ENCODE data around the gene EBI3. TPM values are rescaled to one million over a fixed set of nuclear protein-coding genes. Genes with fewer than 3 reads are reported as not detected.

EBI3 gene
- total RNA-seq, result 0.28 and 0.30 TPM in 2 replicates

GRCh38 chr19:4229179-4229931 is at the start of gene EBI3:
EBI3 (plus strand) TSS chr19:4229523; CDS start chr19:4229551, 28 bp downstream.

GRCh38 chr19:4182084-4182810 is 47.1 kb upstream of the EBI3 start, which contains the start of the genes ANKRD24 and SIRT6:
ANKRD24 (plus strand) TSS chr19:4182689; CDS start chr19:4186426, 3,737 bp downstream.
SIRT6 (minus strand) TSS chr19:4182563; CDS start chr19:4182539, 24 bp downstream.

GRCh38 chr19:4246767-4247593 is 17.7 kb downstream of the EBI3 start, which contains the start of gene YJU2:
YJU2 (plus strand) TSS chr19:4247080; CDS start chr19:4247147, 67 bp downstream.

GRCh38 chr19:4278419-4279266 is 49.3 kb downstream of the EBI3 start, which contains the start of gene SHD:
SHD (plus strand) TSS chr19:4279266; CDS start chr19:4280064, 798 bp downstream.

Other genes with a start within 250 kb of the EBI3 start
- gene EEF2, start 244.1 kb upstream of the EBI3 start, total RNA-seq, result 3,552 and 3,788 TPM in 2 replicates
- 8.3 and 12.3 TPM in 2 replicates for gene PIAS4, start 221.8 kb upstream of the EBI3 start, total RNA-seq
- 21.1 and 36.2 TPM in 2 replicates for gene ZBTB7A, start 162.6 kb upstream of the EBI3 start, total RNA-seq
- gene MAP2K2, start 105.4 kb upstream of the EBI3 start, total RNA-seq, result 111 and 139 TPM in 2 replicates
- gene CREB3L3, start 75.9 kb upstream of the EBI3 start, total RNA-seq, result not detected in 2 replicates
- gene SIRT6, start 47.0 kb upstream of the EBI3 start, total RNA-seq, result 13.4 and 24.6 TPM in 2 replicates
- gene ANKRD24, start 46.8 kb upstream of the EBI3 start, total RNA-seq, result 2.1 and 2.9 TPM in 2 replicates
- gene YJU2, start 17.6 kb downstream of the EBI3 start, total RNA-seq, result 8.0 and 12.1 TPM in 2 replicates
- gene SHD, start 49.7 kb downstream of the EBI3 start, total RNA-seq, result not detected in 2 replicates
- gene TMIGD2, start 72.9 kb downstream of the EBI3 start, total RNA-seq, result not detected in 2 replicates
- 16.9 and 23.8 TPM in 2 replicates for gene FSD1, start 75.1 kb downstream of the EBI3 start, total RNA-seq
- gene STAP2, start 109.3 kb downstream of the EBI3 start, total RNA-seq, result 1.2 and 3.0 TPM in 2 replicates
- gene MPND, start 114.0 kb downstream of the EBI3 start, total RNA-seq, result 4.5 and 4.6 TPM in 2 replicates
- gene SH3GL1, start 171.0 kb downstream of the EBI3 start, total RNA-seq, result 28.5 and 65.0 TPM in 2 replicates
- gene CHAF1A, start 173.1 kb downstream of the EBI3 start, total RNA-seq, result 2.4 and 9.3 TPM in 2 replicates
- 77.8 and 78.7 TPM in 2 replicates for gene UBXN6, start 228.3 kb downstream of the EBI3 start, total RNA-seq
- 37.7 and 60.6 TPM in 2 replicates for gene HDGFL2, start 242.8 kb downstream of the EBI3 start, total RNA-seq